HepG2 (cell line): ENCODE measurements around the gene CIDEA. TPM values are rescaled to one million over a fixed set of nuclear protein-coding genes. Genes with fewer than 3 reads are reported as not detected.

Source experiments
- ATAC-seq: fragments of 200-7000 bp; cut with Tn5 transposase; 3 replicates; pipeline ENCODE4 v1.9.1; 2020; ENCODE audit warnings: mild to moderate bottlenecking, moderate library complexity
- BruUV-seq: library from RNA; stranded (reverse); fragments of 400-500 nt; replicated peaks from 2 replicates; lab custom pipeline; 2021; lab: Mats Ljungman, UMichigan
- CTCF ChIA-PET: fragments of 300-600 bp; formaldehyde crosslinking; extraction: SDS; loops from one replicate; lab custom pipeline; 2021; ENCODE audit warnings: low total read pairs, inconsistent platforms, low intra/inter-chr PET ratio; lab: Yijun Ruan, JAX
- POLR2A ChIA-PET: fragments of 350-600 bp; sonication (Branson Sonifier 250); formaldehyde crosslinking; loops from one replicate; lab custom pipeline; 2020; ENCODE audit warnings: antibody characterized with exemption, inconsistent platforms; lab: Yijun Ruan, JAX
- DNase-seq: peaks from one replicate; pipeline ENCODE4 v3.0.0-alpha.2; 2015; ENCODE audit warnings: low spot score
- FAIRE-seq: peaks from 3 replicates; lab custom pipeline; 2011; peaks lifted over from hg19 to GRCh38; lab: Jason Lieb, UNC
- H2AFZ ChIP-seq: one replicate; pipeline ENCODE4 v1.6.1; 2011; ENCODE audit warnings: low read length, inconsistent platforms
- H3K27ac ChIP-seq: fragments of 300-600 bp; 3 replicates; pipeline ENCODE4 v1.8.0; 2011; ENCODE audit warnings: mixed run types, mild to moderate bottlenecking, mixed read lengths, low read length, inconsistent platforms; ENCODE audit not compliant: insufficient read depth; ENCODE audit errors: extremely low read length
- H3K27me3 ChIP-seq, 2 experiments: fragments of 200-600 bp in 1 of 2; 2 replicates in 1 of 2; 3 replicates in 1 of 2; pipeline versions ENCODE4 v1.6.0 to v1.8.0; 2011; ENCODE audit warnings: low read length in 2 of 2, mild to moderate bottlenecking in 2 of 2, moderate library complexity in 2 of 2, inconsistent platforms in 1 of 2; ENCODE audit not compliant: insufficient read depth in 2 of 2, control insufficient read depth in 1 of 2
- H3K36me3 ChIP-seq, 2 experiments: fragments of 200-600 bp in 1 of 2; replicated peaks in 1 of 2; 2 replicates in 1 of 2; 3 replicates in 1 of 2; pipeline versions ENCODE4 v1.5.1 to v1.8.0; 2011; ENCODE audit warnings: low read length in 2 of 2, inconsistent platforms in 1 of 2; ENCODE audit not compliant: insufficient read depth in 2 of 2, control insufficient read depth in 1 of 2
- H3K4me1 ChIP-seq: 2 replicates; pipeline ENCODE4 v1.5.1; 2012; ENCODE audit warnings: low read length, inconsistent platforms; ENCODE audit not compliant: insufficient read depth
- H3K4me2 ChIP-seq: 2 replicates; pipeline ENCODE4 v1.6.0; 2011; ENCODE audit warnings: low read depth, low read length, inconsistent platforms
- H3K4me3 ChIP-seq, 3 experiments: fragments of 200-600 bp in 1 of 3; sonication (generic), shearing (Covaris generic) in 1 of 3; replicated peaks in 1 of 3; 2 replicates each; pipeline ENCODE4 v1.5.1; 2011 to 2016; ENCODE audit warnings: low read length in 3 of 3, inconsistent platforms in 2 of 3, low read depth in 2 of 3, mild to moderate bottlenecking in 2 of 3, control low read depth in 1 of 3, mixed read lengths in 1 of 3; ENCODE audit not compliant: insufficient read depth in 1 of 3
- H3K79me2 ChIP-seq: one replicate; pipeline ENCODE4 v1.6.1; 2011; ENCODE audit warnings: low read length, inconsistent platforms; ENCODE audit not compliant: insufficient read depth
- H3K9ac ChIP-seq: 2 replicates; pipeline ENCODE4 v1.6.0; 2011; ENCODE audit warnings: mild to moderate bottlenecking, low read depth, low read length, inconsistent platforms; ENCODE audit not compliant: insufficient read depth
- H3K9me3 ChIP-seq: 2 replicates; pipeline ENCODE4 v1.5.1; 2012; ENCODE audit warnings: mild to moderate bottlenecking, low read length
- H4K20me1 ChIP-seq: 2 replicates; pipeline ENCODE4 v1.6.0; 2011; ENCODE audit warnings: inconsistent platforms, mild to moderate bottlenecking, low read length, moderate library complexity; ENCODE audit not compliant: insufficient read depth
- ARNT ChIP-seq: fragments of 450-650 bp; IDR thresholded peaks from 2 replicates; pipeline ENCODE4 v1.6.1; 2017
- IRF2 ChIP-seq: IDR thresholded peaks from 2 replicates; pipeline ENCODE4 v1.6.1; 2018; ENCODE audit warnings: missing genetic modification reagents, missing compliant biosample characterization
- PRDM4 ChIP-seq: sonication (generic); formaldehyde crosslinking; IDR thresholded peaks from 2 replicates; pipeline ENCODE4 v1.9.0; 2021; ENCODE audit warnings: missing genetic modification reagents, borderline replicate concordance
- RAD21 ChIP-seq: fragments of 450-650 bp; formaldehyde crosslinking; IDR thresholded peaks from 2 replicates; pipeline ENCODE4 v1.5.0; 2020; ENCODE audit warnings: mild to moderate bottlenecking
- REST ChIP-seq, 2 experiments: IDR thresholded peaks; 2 replicates each; pipeline ENCODE4 v1.6.1; 2011 to 2012; ENCODE audit warnings: low read length in 2 of 2, borderline replicate concordance in 1 of 2, low read depth in 1 of 2, mild to moderate bottlenecking in 1 of 2, moderate library complexity in 1 of 2
- RFX5 ChIP-seq: IDR thresholded peaks from 2 replicates; pipeline ENCODE4 v1.6.1; 2011; ENCODE audit warnings: low read depth, low read length, improper control_type of control experiment
- SMARCE1 ChIP-seq: fragments of 450-650 bp; IDR thresholded peaks from 2 replicates; pipeline ENCODE4 v1.6.1; 2017; ENCODE audit warnings: borderline replicate concordance
- ZNF451 ChIP-seq: sonication (generic); formaldehyde crosslinking; IDR thresholded peaks from 2 replicates; pipeline ENCODE4 v1.5.0; 2020; ENCODE audit warnings: mild to moderate bottlenecking, missing genetic modification reagents
- WGBS: methylation state at CpG from one replicate; pipeline ENCODE4 v1.1.6; 2017; ENCODE audit warnings: low lambda C conversion rate; 5-methylcytosine and 5-hydroxymethylcytosine counted together
- in situ Hi-C: cut with HindIII; loops from 2 replicates; pipeline ENCODE4 v1.10.0; 2017; ENCODE audit warnings: low pct_unique_long_range_greater_than_20kb; ENCODE audit not compliant: extremely low pct_ligation_motif_present
- intact Hi-C: fragments of 100-400 bp; cut with micrococcal nuclease; formaldehyde crosslinking; loops from one replicate; pipeline ENCODE4 v1.10.0; 2022; ENCODE audit not compliant: unreplicated experiment
- polyA plus RNA-seq, 8 experiments: library from polyadenylated mRNA; depleted of rRNA in 3 of 8; stranded (reverse) in 7 of 8; unstranded in 1 of 8; fragments of >200 nt; fragmentation: Illumina TruSeq in 4 of 8; extraction: Trizol in 4 of 8; gene quantifications; 2 replicates each; pipeline versions ENCODE4 v1.2.1 to v1.2.3, GENCODE V29; 2011 to 2016; ENCODE audit warnings: low read depth in 4 of 8, missing spikeins in 1 of 8, mixed read lengths in 1 of 8; ENCODE audit not compliant: insufficient read depth in 1 of 8
- total RNA-seq, 5 experiments: library from RNA; depleted of rRNA; stranded (reverse); fragments of >200 nt; fragmentation: Illumina TruSeq; extraction: Trizol; gene quantifications; 2 replicates each; pipeline ENCODE4 v1.2.3, GENCODE V29; 2016; ENCODE audit warnings: low read depth in 1 of 5

The CIDEA gene
- total and polyA plus RNA-seq, 2 of the 13 experiments (the other 11 are each of a cell fraction or from before 2014, with no cell fraction given) = not detected

DNA sequence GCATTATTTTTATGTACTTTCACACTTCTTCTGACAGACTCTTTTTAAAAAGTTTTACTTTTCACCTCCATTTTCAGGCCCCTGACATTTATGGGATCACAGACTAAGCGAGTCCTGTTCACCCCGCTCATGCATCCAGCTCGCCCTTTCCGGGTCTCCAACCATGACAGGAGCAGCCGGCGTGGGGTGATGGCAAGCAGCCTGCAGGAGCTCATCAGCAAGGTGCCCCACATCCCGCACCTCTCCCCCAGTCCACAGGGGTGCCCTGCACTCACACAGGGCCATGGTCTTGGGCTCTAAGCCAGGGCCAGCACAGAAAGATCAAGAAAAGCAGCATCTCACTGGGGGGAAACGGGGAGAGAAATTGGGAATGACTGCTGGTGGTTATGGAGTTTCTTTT lies 8.6 kb downstream of the CIDEA start:
- H3K36me3 ChIP-seq = no peaks in the 10 kb centered on the region
- intact Hi-C loops = no loop called here
- FAIRE-seq = no peak

More for the DNA sequence above, 8.6 kb downstream of the CIDEA start:
- 16% methylated on average over 8 of the region's 8 CpGs for WGBS
- CTCF ChIA-PET = no interaction called here
- no peaks in the 10 kb centered on the region for H3K9me3 ChIP-seq
- POLR2A ChIA-PET = no interaction called here
- H4K20me1 ChIP-seq = no peaks in the 10 kb centered on the region
- no peak for DNase-seq
- no peaks in the 10 kb centered on the region for H3K79me2 ChIP-seq
- in situ Hi-C loops = no loop called here
- no peak overlapping the region for H3K4me3 ChIP-seq
- no peak overlapping the region for H3K4me2 ChIP-seq
- H3K27me3 ChIP-seq = peaks cover 0 to 48% of the 10 kb centered on the region in 2 experiments; a peak in 4 of 5 replicates
- BruUV-seq = no TSS peak
- TF ChIP-seq SMARCE1 = no peak
- no peak for TF ChIP-seq RAD21 (CRISPR knock-in tag)
- no peak for TF ChIP-seq RFX5
- no peak for TF ChIP-seq REST (IDR thresholded peaks at IDR 0.05; ENCODE audit: borderline replicate concordance in 1 of 2, low read depth in 1 of 2, low read length in 2 of 2)
- TF ChIP-seq ZNF451 = no peak
- TF ChIP-seq IRF2 (CRISPR knock-in tag) = no peak
- TF ChIP-seq ARNT = no peak
- TF ChIP-seq PRDM4 (CRISPR knock-in tag) = no peak
- H3K9ac ChIP-seq = no peak overlapping the region
- H3K4me1 ChIP-seq = no peaks in the 10 kb centered on the region
- H2AFZ ChIP-seq = no peak overlapping the region
- H3K27ac ChIP-seq = no peak overlapping the region
- ATAC-seq = no peak
